CD4-positive, alpha-beta T cell (primary cell): ENCODE measurements around the gene TTC6. TPM values are rescaled to one million over a fixed set of nuclear protein-coding genes. Genes with fewer than 3 reads are reported as not detected.

ENCODE experiments used
- ATAC-seq: fragments of 200-7000 bp; cut with Tn5 transposase; one replicate; pipeline ENCODE4 v1.10.0; 2022; ENCODE audit warnings: mild to moderate bottlenecking; ENCODE audit not compliant: poor library complexity
- CTCF ChIA-PET: fragments of 350-600 bp; sonication (Branson Sonifier 250); formaldehyde crosslinking; loops from one replicate; lab custom pipeline; 2021; ENCODE audit warnings: antibody characterized with exemption, inconsistent platforms; lab: Charles Lee
- POLR2A ChIA-PET: fragments of 350-600 bp; sonication (Branson Sonifier 250); formaldehyde crosslinking; loops from one replicate; lab custom pipeline; 2021; ENCODE audit warnings: antibody characterized with exemption, inconsistent platforms; lab: Charles Lee
- DNase-seq, 14 experiments: peaks; one replicate each; pipeline ENCODE4 v3.0.0-alpha.2; 2013 to 2020; ENCODE audit warnings: mixed read lengths in 2 of 14
- H3K27ac ChIP-seq, 2 donors: one replicate each; pipeline versions ENCODE4 v1.5.1 to v1.7.0; 2013; ENCODE audit warnings: low read length in 2 of 2, low read depth in 1 of 2, mild to moderate bottlenecking in 1 of 2
- H3K27me3 ChIP-seq, 2 experiments: 1 replicate in 1 of 2; 2 replicates in 1 of 2; pipeline versions ENCODE4 v1.6.1 to v1.7.0; 2013; ENCODE audit warnings: low read length in 2 of 2, control low read depth in 1 of 2, mild to moderate bottlenecking in 1 of 2, moderate library complexity in 1 of 2; ENCODE audit not compliant: insufficient read depth in 2 of 2, control insufficient read depth in 1 of 2
- H3K36me3 ChIP-seq: one replicate; pipeline ENCODE4 v1.6.1; 2013; ENCODE audit warnings: low read length, control low read depth; ENCODE audit not compliant: insufficient read depth
- H3K4me1 ChIP-seq: one replicate; pipeline ENCODE4 v1.6.1; 2013; ENCODE audit warnings: low read length, control low read depth; ENCODE audit not compliant: insufficient read depth
- H3K4me3 ChIP-seq: one replicate; pipeline ENCODE4 v1.5.1; 2013; ENCODE audit warnings: mild to moderate bottlenecking, low read length, moderate library complexity
- H3K9me3 ChIP-seq, 2 experiments: 1 replicate in 1 of 2; 2 replicates in 1 of 2; pipeline versions ENCODE4 v1.6.1 to v1.7.0; 2013; ENCODE audit warnings: low read length in 2 of 2, mild to moderate bottlenecking in 2 of 2, control low read depth in 1 of 2, moderate library complexity in 1 of 2; ENCODE audit not compliant: control insufficient read depth in 1 of 2, insufficient read depth in 1 of 2
- H3K27ac Mint-ChIP-seq: one replicate; pipeline ENCODE4 v1.8.0; 2020; ENCODE audit warnings: mixed read lengths
- H3K27me3 Mint-ChIP-seq: one replicate; pipeline ENCODE4 v1.8.0; 2021; ENCODE audit warnings: mixed read lengths
- H3K36me3 Mint-ChIP-seq: one replicate; pipeline ENCODE4 v1.8.0; 2021; ENCODE audit warnings: low read depth, mixed read lengths
- H3K4me1 Mint-ChIP-seq: one replicate; pipeline ENCODE4 v1.8.0; 2021; ENCODE audit warnings: low read depth, mixed read lengths
- H3K4me3 Mint-ChIP-seq: one replicate; pipeline ENCODE4 v1.8.0; 2020; ENCODE audit warnings: mild to moderate bottlenecking, mixed read lengths
- H3K9me3 Mint-ChIP-seq: one replicate; pipeline ENCODE4 v1.8.0; 2020; ENCODE audit warnings: mixed read lengths
- intact Hi-C, 2 experiments: fragments of 100-400 bp; cut with DNase I in 1 of 2; cut with micrococcal nuclease in 1 of 2; formaldehyde crosslinking; loops; one replicate each; pipeline versions ENCODE4 v1.15.1 to v1.9.0; 2023 to 2025; cut with DNase I, micrococcal nuclease
- total RNA-seq, 174 experiments: library from RNA in 2 of 174; stranded (reverse) in 2 of 174; gene quantifications; one replicate each; pipeline ENCODE4 v1.2.3 and lab custom pipeline; 2021 to 2026
- TF ChIP-seq, protein P1 (sequence below): fragments of 200-600 bp; IDR thresholded peaks from one replicate; pipeline ENCODE4 v1.8.0; 2022; ENCODE audit warnings: antibody characterized with exemption, mild to moderate bottlenecking

The TTC6 gene
- total RNA-seq, 2 experiments from 2014 or later: not detected

DNA sequence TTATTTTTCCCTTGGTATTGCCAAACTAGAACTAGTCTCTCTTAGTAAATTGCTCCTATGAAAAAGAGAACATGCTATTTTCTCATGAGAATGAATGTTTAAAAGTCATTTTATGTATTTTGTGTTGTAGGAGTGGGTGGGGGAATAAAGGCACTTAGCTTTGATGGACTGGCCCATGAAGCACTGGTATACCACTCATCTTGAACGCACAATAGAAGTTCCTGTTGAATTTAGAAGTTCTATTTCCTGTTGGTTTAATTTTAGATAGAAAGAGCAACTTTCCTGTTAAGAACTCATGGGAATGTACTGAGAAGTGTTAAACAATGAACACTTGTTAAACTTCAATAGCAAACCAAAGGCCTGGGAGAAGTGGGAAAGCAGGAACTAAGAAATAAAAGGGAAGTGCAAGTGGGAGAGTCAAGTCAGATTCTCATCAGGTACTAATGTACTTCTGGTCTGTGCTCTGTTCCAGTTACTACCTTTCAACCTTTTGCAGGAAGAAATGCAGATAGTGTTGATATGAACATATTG is 23.1 kb downstream of the TTC6 start:
- Mint-ChIP-seq H3K9me3 (peaks cover 5% of the 10 kb centered on the region), H3K27me3 (peaks cover 30% of the 10 kb centered on the region), H3K4me3 (no peak overlapping the region), H3K36me3 (no peaks in the 10 kb centered on the region), H3K4me1 (no peaks in the 10 kb centered on the region), H3K27ac (no peak overlapping the region)
- DNase-seq (no peak), ATAC-seq (no peak)
- TF ChIP-seq, protein P1, sequence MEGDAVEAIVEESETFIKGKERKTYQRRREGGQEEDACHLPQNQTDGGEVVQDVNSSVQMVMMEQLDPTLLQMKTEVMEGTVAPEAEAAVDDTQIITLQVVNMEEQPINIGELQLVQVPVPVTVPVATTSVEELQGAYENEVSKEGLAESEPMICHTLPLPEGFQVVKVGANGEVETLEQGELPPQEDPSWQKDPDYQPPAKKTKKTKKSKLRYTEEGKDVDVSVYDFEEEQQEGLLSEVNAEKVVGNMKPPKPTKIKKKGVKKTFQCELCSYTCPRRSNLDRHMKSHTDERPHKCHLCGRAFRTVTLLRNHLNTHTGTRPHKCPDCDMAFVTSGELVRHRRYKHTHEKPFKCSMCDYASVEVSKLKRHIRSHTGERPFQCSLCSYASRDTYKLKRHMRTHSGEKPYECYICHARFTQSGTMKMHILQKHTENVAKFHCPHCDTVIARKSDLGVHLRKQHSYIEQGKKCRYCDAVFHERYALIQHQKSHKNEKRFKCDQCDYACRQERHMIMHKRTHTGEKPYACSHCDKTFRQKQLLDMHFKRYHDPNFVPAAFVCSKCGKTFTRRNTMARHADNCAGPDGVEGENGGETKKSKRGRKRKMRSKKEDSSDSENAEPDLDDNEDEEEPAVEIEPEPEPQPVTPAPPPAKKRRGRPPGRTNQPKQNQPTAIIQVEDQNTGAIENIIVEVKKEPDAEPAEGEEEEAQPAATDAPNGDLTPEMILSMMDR: no peak
- Histone ChIP-seq H3K27me3 (peaks cover 0 to 4% of the 10 kb centered on the region in 2 experiments), H3K9me3 (peaks cover 25 to 28% of the 10 kb centered on the region in 2 experiments), H3K4me1 (no peaks in the 10 kb centered on the region), H3K4me3 (no peak overlapping the region), H3K27ac (no peak overlapping the region), H3K36me3 (no peaks in the 10 kb centered on the region)
- ChIA-PET POLR2A (no interaction called here), CTCF (no interaction called here)
- intact Hi-C loops: no loop called here

GRCh38 chr14:37620856-37621255 is 25.4 kb downstream of the TTC6 start:
- peaks cover 38% of the 10 kb centered on the region for H3K27me3 Mint-ChIP-seq
- H3K36me3 ChIP-seq: no peaks in the 10 kb centered on the region
- H3K4me3 Mint-ChIP-seq: no peak overlapping the region
- H3K27ac Mint-ChIP-seq: no peak overlapping the region
- ChIA-PET POLR2A (no interaction called here), CTCF (no interaction called here)
- no peak overlapping the region for H3K27ac ChIP-seq
- H3K4me3 ChIP-seq: no peak overlapping the region
- H3K4me1 Mint-ChIP-seq: no peaks in the 10 kb centered on the region
- DNase-seq (no peak), ATAC-seq (no peak)
- no peaks in the 10 kb centered on the region for H3K4me1 ChIP-seq
- no peaks in the 10 kb centered on the region for H3K36me3 Mint-ChIP-seq
- peaks cover 5% of the 10 kb centered on the region for H3K9me3 Mint-ChIP-seq
- TF ChIP-seq, protein P1: no peak
- H3K27me3 ChIP-seq: peaks cover 0 to 6% of the 10 kb centered on the region in 2 experiments
- peaks cover 12 to 28% of the 10 kb centered on the region in 2 experiments for H3K9me3 ChIP-seq
- intact Hi-C loops: no loop called here

DNA sequence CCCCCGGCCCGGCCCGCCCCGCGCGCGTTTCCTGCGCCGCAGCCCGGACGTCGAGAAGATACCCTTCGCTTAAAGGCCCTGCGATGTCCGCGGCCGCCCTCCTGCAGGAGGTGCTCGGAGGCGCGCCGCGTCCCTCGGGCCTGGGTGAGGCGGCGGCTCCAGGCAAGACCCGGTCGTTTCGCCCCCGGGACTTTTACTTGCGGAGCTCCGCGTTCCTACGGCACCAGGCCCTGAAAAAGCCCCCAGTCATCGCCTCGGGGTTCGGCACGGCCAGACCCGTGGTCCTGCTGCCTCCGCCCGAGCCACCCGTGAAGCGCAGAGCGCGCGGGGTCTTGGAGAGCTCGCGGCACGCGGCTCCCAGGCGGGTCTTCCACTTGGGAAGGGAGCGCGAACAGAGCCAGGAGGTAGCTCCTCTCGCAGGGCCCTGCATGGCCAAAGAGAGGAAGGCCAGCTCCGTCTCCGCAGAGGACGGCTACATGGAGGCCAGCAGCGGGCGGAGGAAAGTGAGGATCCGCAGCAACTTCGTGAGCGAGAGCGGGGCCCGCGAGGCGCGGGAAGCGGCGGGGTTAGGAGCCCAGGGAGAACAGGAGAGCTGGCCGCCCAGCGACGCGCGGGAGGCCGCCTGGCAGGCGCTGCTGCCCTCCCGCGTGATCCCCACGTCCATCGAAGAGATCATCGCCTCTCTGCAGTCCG is 26.9 kb downstream of the TTC6 start:
- H3K27ac ChIP-seq: no peak overlapping the region
- peaks cover 0 to 18% of the 10 kb centered on the region in 2 experiments for H3K9me3 ChIP-seq
- no peaks in the 10 kb centered on the region for H3K36me3 ChIP-seq
- ChIA-PET CTCF (no interaction called here), POLR2A (no interaction called here)
- no peak for ATAC-seq
- Mint-ChIP-seq H3K9me3 (peaks cover 5% of the 10 kb centered on the region), H3K4me3 (no peak overlapping the region), H3K4me1 (no peaks in the 10 kb centered on the region), H3K36me3 (no peaks in the 10 kb centered on the region), H3K27me3 (peaks cover 38% of the 10 kb centered on the region), H3K27ac (no peak overlapping the region)
- H3K4me1 ChIP-seq: no peaks in the 10 kb centered on the region
- intact Hi-C loops: no loop called here
- peaks cover 0 to 6% of the 10 kb centered on the region in 2 experiments for H3K27me3 ChIP-seq
- no peak overlapping the region for H3K4me3 ChIP-seq
- TF ChIP-seq, protein P1: no peak
- DNase-seq: no peak
